GM21360 (cell line): ENCODE data around the gene KIF18B.

Experiments
- ATAC-seq: cut with Tn5 transposase; IDR thresholded peaks from one replicate; pipeline ENCODE4 v1.9.1; 2021; ENCODE audit warnings: mild to moderate bottlenecking, moderate library complexity; ENCODE audit not compliant: unreplicated experiment

Gene KIF18B

DNA sequence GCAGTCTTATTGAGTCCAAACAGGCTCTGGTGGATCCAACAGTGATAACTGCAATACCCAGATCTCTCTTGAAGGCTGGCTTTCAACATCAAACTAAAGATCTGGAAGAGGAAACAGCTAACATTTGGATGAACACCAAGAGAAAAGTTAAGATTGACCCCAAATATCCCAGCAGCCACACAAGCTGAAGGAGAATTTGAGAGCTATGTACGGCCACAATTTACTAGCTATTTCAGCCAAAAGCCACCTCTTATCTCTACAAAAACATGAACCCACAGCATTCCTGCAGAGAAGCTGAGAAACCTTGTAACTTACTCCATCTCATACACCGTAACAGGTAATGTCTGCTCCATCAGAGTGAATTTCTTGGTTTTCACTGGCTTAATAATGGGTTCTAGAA, 62.6 kb downstream of the KIF18B start:
- ATAC-seq, result no peak

DNA sequence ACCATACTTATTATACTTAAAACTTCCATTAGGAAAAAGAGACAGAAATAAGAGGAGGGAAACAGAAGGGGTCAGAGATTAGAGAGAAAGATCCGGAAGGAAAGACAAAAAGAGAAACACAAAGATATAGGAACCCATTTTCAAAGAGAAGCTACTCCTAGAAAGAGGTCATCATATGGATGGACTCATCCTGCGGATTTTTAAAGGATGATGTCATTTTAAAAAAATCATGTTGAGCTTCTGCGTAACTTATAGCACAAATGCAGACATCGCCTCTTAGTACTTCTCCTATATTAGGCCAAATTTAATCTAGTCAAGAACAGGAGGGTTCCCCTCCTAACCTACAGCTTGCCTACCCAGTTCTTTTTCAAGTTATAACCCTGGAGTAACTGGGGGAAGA, 66.4 kb downstream of the KIF18B start:
- ATAC-seq, result no peak

DNA sequence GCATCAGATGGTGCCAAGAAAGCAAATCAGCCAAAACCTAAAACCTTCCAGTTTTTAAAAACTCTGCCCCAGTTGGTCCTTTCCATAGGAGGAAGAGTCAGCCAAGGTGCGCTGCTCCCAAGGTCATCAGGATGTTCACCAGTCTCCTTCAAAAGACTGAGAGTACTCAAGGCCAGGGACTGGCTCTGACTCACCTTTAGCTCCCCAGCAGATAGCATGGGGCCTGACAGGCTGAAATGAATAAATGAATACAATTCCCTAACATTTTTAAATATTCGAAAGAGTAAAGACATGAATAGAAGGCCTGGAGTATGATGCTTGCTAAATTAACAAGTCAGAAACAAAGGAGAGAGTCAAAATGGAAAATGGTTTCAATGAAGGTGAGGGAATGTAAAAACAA, 67.5 kb downstream of the KIF18B start:
- no peak for ATAC-seq

DNA sequence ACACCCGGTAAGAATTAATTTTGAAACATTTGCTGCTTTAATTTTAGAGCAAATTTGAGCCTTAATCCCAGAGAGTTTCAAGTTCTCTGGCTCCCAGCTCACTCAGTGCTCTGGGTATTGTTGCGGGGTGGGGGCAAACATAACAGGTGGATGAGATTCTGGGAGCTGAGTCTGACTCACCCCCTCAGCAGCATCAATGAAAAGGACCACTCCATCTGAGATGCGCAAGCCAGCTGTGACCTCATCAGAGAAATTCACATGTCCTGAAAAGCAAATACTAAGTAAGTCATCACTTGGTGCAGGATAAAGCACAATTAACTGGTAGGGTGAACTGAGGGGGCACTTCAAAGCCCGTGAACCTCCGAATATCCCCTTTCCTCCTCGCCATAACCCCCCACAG, 68.2 kb downstream of the KIF18B start:
- no peak for ATAC-seq

DNA sequence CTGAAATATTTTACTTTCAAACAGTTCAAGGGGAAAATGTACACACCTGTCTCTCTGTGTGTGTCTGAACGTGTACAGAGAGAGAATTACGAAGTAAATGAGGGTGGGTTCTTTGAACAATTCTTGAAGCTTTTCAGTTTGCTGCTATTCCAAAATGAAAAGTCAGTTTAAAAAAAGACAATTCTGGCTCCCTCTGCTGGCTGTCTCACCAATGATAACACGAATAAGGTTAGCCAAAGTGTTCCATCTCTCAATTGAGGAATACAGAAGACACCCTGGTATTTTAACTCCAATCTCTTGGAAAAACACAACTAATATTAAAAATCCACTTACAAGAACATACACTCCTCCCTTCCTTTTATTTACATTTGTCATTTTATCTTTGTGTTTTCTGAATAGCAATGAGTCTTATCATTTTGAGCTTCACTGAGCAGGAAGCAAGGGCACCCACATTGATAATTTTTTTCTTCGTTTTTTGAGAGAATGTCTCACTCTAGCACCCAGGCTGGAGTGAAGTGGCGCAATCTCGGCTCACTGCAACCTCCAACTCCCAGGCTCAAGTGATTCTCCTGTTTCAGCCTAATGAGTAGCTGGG, 68.8 kb downstream of the KIF18B start:
- no peak for ATAC-seq

DNA sequence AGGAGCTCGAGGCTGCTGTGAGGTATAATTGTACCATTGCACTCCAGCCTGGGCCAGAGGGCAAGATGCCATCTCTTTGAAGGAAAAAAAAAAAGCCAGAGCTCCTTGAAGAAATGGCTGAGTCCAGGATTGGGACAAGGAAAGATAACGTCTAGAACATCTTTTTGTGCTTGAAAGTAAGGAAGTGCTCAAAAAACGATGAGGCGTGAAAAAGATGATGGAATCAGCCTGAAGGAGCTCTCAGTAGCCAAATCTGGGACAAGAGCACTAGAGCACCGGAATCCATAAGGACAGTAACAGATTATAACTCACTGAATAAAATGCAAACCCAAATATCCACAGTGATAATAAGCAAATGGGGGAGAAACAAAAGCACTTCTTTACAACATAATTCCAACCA, 70.5 kb downstream of the KIF18B start:
- no peak for ATAC-seq

DNA sequence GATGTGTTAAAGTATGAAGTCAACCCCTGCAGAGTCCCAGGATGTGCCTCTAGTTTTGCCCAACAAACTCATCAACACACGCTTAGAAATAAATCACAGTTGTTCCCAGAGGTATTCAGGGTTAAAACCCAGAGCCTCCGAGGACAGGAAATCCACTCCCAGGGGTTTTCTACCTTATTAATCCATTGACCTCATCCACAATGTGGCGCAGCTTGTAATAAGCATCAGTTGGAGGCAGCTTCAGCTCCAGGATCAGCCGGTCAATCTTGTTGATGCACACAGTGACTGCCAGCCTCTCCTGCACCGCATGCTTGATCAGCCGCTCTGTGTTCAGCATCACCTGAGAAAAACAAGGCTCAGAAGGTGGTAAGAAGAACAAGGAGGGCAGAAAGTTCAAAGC, 71.8 kb downstream of the KIF18B start:
- no peak for ATAC-seq
